GM19025 (cell line): Measurements from ENCODE around the gene PIP5K1A.
A peak's percentile ranks its signal among the peaks of the same experiment; 100 is the strongest.
"Not testable (repeated sequence)": the region's sequence is repeated elsewhere in the genome, so short reads cannot be mapped to it uniquely, and the experiment has no call there.

Source experiments
- ATAC-seq: cut with Tn5 transposase; IDR thresholded peaks from one replicate; pipeline ENCODE4 v1.9.1; 2021; ENCODE audit warnings: mild to moderate bottlenecking, low read depth, moderate library complexity; ENCODE audit not compliant: unreplicated experiment

PIP5K1A gene

GRCh38 chr1:151251656-151252470 lies 53.5 kb downstream of the PIP5K1A start:
- no peak for ATAC-seq

- peak; percentile 85 for ATAC-seq
Observed at GRCh38 chr1:151254217-151255213, 56.2 kb downstream of the PIP5K1A start, which contains the start of gene PSMD4. Gene PSMD4 (plus strand): TSS chr1:151254734. CDS start chr1:151254783, 49 bp downstream.

GRCh38 chr1:151255381-151255780 lies 57.0 kb downstream of the PIP5K1A start:
- no peak for ATAC-seq

GRCh38 chr1:151259351-151259750 lies 61.0 kb downstream of the PIP5K1A start:
- no peak for ATAC-seq

GRCh38 chr1:151265446-151266236 lies 67.3 kb downstream of the PIP5K1A start:
- ATAC-seq, result no peak

- no peak for ATAC-seq
Observed at GRCh38 chr1:151266315-151266714, 68.0 kb downstream of the PIP5K1A start.

GRCh38 chr1:151266821-151267220 lies 68.5 kb downstream of the PIP5K1A start:
- ATAC-seq, result no peak

GRCh38 chr1:151267760-151268159 lies 69.4 kb downstream of the PIP5K1A start:
- no peak for ATAC-seq

- ATAC-seq, result no peak
Observed at GRCh38 chr1:151273924-151274466, 75.6 kb downstream of the PIP5K1A start.

GRCh38 chr1:151275341-151275740 lies 77.0 kb downstream of the PIP5K1A start:
- ATAC-seq, result not testable (repeated sequence)

- no peak for ATAC-seq
Observed at GRCh38 chr1:151277249-151277648, 78.9 kb downstream of the PIP5K1A start.

GRCh38 chr1:151281225-151281968 lies 83.0 kb downstream of the PIP5K1A start:
- ATAC-seq, result peak; percentile 15

GRCh38 chr1:151281969-151282882 lies 83.9 kb downstream of the PIP5K1A start, which contains the start of gene ZNF687:
Gene ZNF687 (plus strand): TSS chr1:151282299. CDS start chr1:151286292, 3,993 bp downstream.
- ATAC-seq, result peak; percentile 90

GRCh38 chr1:151282883-151283725 lies 84.8 kb downstream of the PIP5K1A start:
- no peak for ATAC-seq

GRCh38 chr1:151284013-151284577 lies 85.7 kb downstream of the PIP5K1A start:
- ATAC-seq, result no peak

GRCh38 chr1:151286619-151287340 lies 88.4 kb downstream of the PIP5K1A start:
- ATAC-seq, result no peak
